ENCODE measurements around the gene VSIG8.

The VSIG8 gene

DNA sequence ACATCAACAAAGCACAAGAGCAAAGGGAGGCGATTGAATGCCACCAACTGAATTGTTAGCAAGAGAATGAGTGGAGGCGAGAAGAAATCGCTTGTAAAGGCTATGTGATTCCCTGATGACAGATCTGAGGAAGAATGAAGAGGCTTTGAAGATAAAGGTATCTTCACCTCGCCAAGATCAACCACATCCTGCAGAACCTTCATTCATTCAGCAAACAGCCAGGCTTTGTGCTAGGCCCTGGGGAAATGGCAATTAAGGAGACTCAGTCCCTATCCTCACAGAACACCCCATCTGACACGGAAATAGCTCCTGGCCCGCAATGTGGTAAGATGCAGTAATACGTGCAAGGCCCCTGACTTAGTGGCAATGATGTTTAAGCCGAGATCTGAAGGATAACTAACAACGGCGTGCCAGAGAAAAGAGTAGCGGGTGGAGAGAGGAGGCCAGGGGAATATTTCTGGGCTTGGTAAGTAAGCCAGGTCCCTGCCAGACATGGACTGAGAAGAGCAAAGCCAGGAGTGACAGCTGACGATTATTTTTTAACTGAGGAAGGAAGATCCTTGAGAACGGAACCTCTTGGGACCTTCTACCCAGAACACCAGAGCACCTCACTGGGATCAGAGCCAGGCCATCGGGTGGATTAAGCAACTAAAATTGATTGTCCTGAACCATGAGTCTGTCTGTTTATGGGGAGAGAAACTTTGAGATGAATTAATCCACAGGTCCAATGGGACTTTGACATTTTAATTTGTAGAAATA, 4.6 kb upstream of the VSIG8 start:
- TF ChIP-seq CTCF (IDR thresholded peaks at IDR 0.05; ENCODE audit: borderline replicate concordance, insufficient read depth, low read depth, low read length), result no peak
- H3K4me3 ChIP-seq (ENCODE audit: low read depth, low read length), result no peak overlapping the region

- H3K4me3 ChIP-seq (ENCODE audit: low read depth, low read length), result no peak overlapping the region
- TF ChIP-seq CTCF (IDR thresholded peaks at IDR 0.05; ENCODE audit: borderline replicate concordance, insufficient read depth, low read depth, low read length), result no peak
These were observed 3.6 kb upstream of the VSIG8 start for GRCh38 chr1:159866066-159866465.

- no peak for TF ChIP-seq CTCF (IDR thresholded peaks at IDR 0.05; ENCODE audit: borderline replicate concordance, insufficient read depth, low read depth, low read length)
These were observed 1.8 kb upstream of the VSIG8 start for GRCh38 chr1:159864262-159864661.

DNA sequence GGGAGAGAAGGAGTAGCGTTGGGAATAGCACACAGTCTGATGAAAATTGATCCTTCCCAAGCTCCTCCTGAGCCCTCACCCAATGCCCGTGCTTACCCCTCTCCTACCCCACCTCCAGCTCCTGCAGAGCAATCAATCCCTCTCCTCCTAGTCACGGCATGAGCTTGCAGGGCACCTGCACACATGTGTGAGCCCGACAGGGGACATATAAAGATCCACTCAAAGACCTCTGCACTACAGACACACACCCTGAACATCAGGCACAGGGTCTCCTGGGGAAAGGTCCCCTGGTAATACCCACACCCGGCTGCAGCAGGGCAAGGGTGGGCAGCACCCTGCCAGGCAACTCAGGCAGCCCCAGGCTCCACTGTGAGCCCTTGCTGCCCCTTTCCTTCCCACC, 426 bp downstream of the VSIG8 start:
- no peak overlapping the region for H3K4me3 ChIP-seq (ENCODE audit: low read depth, low read length)
- no peak for TF ChIP-seq CTCF (IDR thresholded peaks at IDR 0.05; ENCODE audit: borderline replicate concordance, insufficient read depth, low read depth, low read length)

More at GRCh38 chr1:159864262-159864661, 1.8 kb upstream of the VSIG8 start:
- H3K4me3 ChIP-seq (ENCODE audit: low read depth, low read length), result no peak overlapping the region

- no peak overlapping the region for H3K4me3 ChIP-seq (ENCODE audit: low read depth, low read length)
- TF ChIP-seq CTCF (IDR thresholded peaks at IDR 0.05; ENCODE audit: borderline replicate concordance, insufficient read depth, low read depth, low read length), result no peak
These were observed 1.2 kb downstream of the VSIG8 start for GRCh38 chr1:159861218-159861617.

- H3K4me3 ChIP-seq (ENCODE audit: low read depth, low read length), result no peak overlapping the region
- no peak for TF ChIP-seq CTCF (IDR thresholded peaks at IDR 0.05; ENCODE audit: borderline replicate concordance, insufficient read depth, low read depth, low read length)
These were observed 2.0 kb downstream of the VSIG8 start for GRCh38 chr1:159860456-159860855.

DNA sequence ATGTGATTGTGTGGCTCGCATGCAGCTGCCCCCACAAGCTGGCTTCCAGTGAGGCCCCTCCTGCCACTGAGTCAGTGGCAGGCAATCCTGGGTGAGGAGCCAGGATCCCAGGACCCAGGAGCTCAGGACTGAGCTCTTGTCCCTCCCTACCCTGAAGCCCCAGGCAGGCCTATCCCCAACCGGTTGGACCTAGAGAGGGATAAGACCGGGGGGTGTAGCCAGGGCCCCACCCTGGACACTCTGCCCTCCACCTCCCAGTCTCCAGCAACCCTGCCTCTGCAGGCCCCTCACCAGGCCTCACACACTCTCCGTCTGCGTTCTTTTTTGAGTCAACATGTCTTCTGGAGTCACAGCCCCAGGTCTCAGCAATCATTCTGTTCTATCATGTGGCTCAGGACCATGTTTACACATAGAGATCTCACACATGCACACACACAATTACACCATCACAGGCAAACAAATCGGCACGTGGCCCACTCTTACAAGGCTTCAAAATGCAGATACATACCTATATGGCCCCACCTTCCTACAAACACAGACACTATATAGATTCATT, 2.6 kb downstream of the VSIG8 start:
- TF ChIP-seq CTCF (IDR thresholded peaks at IDR 0.05; ENCODE audit: borderline replicate concordance, insufficient read depth, low read depth, low read length), result no peak
- no peak overlapping the region for H3K4me3 ChIP-seq (ENCODE audit: low read depth, low read length)

All from GM12875 (cell line).